ENCODE measurements around the gene NCOA7. TPM values are rescaled to one million over a fixed set of nuclear protein-coding genes. Genes with fewer than 3 reads are reported as not detected.
A peak's percentile ranks its signal among the peaks of the same experiment; 100 is the strongest.
"Not testable (repeated sequence)": the region's sequence is repeated elsewhere in the genome, so short reads cannot be mapped to it uniquely, and the experiment has no call there.

The NCOA7 gene
- total RNA-seq, 1 donor from 2014 or later = 62.8 TPM

DNA sequence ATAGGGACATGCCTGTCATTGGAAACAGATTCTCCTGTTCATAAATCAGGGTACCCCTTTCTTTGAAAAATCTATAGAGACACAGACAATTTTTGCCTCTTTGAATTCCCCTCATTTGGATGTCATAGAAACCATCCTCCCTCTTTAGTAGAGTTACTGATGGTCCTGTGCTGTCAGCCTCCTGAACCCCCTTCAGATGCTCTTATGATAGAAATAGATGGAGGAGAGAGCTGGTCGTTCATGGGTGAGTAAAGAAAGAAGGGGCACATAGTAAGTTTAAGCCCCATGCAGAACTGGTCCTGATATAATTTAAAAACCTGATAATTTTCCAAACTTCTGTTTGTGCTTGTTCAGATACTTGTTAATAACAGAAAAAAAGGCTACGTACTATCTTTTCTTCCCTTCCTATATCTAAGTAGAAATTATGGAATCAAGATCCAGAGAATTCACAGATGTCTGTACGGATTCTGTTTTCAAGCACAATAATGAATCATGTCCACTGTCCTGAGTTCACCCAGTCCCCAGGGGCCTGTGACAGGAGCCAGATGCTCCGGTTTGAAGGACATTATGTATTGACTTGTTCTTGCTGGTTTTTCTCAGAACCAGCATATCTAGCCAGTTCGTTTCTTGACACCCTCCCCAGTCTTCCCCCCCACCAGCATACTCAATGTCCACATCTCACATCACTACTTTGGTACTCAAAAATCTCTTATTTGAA is 78.1 kb downstream of the NCOA7 start:
- DNase-seq (ENCODE audit: low spot score) = no peak

- no peak for DNase-seq (ENCODE audit: low spot score)
Observed at GRCh38 chr6:125869427-125869826, 78.7 kb downstream of the NCOA7 start.

- no peak for DNase-seq (ENCODE audit: low spot score)
Observed at GRCh38 chr6:125871365-125871764, 80.6 kb downstream of the NCOA7 start.

GRCh38 chr6:125872259-125872921 is 81.6 kb downstream of the NCOA7 start:
- no peak for DNase-seq (ENCODE audit: low spot score)

DNA sequence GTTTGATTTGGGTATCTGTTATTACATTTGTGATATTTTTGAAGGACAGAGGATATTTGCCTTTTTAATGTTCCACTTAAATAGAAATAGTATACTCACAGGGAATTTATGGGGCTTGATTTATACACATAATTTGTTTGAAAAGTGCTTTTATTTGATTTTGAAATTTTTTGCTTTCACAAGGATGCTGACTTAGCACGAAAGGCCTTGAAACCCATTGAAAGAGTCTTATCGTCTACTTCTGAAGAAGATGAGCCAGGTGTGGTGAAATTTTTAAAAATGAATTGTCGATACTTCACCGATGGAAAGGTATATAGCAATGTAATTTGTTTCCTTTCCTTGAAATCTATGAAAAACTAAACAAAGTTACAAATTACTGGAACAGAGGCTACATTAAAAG is 91.5 kb downstream of the NCOA7 start:
- no peak for DNase-seq (ENCODE audit: low spot score)

DNA sequence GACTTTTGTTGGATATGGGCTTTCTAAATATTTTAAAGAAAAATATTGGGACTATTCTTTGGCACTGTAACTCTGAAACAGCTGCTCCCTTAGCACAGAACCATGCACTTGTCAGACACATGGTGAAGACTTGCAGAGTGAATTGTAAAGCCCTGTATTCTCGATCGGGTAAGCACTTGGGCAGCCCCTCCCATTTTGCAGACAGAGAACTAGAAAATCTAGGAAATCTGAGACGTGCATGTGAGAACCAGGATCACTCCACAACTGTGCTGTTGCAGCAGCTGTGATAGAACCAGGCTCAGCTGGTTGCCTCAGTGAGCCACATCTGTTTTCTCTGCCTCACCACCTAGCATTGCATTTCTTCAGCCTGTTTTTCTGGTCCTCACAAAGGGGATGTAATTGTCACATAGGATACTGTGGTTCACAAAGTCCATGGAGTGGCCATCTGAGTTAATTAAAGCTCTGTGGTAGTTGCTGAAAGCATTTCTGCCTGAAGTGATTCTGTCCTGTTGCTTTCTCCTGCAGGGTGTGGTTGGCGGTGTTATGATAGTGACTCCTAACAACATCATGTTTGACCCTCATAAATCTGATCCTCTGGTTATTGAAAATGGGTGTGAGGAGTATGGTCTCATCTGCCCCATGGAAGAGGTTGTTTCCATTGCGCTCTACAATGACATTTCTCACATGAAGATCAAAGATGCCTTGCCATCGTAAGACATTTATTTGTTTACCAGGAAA is 94.0 kb downstream of the NCOA7 start:
- no peak for DNase-seq (ENCODE audit: low spot score)

DNA sequence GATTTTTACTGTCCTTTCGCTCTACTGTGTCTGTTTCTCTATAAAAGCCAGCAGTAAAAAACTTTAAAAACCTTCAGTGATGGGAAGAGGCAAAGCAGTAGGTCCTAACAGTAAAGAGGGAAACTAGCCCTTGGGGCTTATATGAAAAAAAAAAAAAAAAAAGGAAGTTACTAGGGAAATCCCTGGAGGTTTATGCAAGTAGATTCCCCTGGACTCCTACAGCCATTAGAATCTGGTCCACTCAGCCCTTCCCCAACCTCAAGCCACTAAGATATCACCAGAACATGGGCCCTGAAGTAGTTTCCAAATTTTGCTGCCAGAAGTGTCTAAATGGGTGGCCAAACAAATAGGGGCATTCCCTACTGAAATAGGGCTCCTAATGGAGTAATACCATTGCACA is 95.3 kb downstream of the NCOA7 start:
- DNase-seq (ENCODE audit: low spot score) = no peak

- DNase-seq (ENCODE audit: low spot score) = no peak
Observed at GRCh38 chr6:125886914-125887313, 96.2 kb downstream of the NCOA7 start.

DNA sequence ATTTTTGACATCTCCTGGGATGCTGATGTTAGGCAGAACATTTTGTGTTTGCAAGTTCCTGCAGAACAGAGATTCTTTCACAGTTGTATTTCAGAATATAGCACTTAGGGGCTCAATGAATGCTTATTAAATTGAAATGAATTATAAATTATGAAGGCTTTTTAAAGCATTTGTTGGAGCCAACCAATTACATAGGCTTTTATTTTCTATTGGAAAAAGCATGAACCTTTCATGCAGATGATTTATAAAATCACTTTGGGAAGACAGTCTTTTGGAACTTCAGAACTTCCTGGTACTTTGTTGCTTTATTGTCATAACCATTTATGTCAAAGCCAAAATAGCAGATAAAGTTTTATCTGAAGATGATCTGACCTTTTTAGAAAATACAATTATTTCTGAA is 96.6 kb downstream of the NCOA7 start:
- DNase-seq (ENCODE audit: low spot score) = no peak

GRCh38 chr6:125888989-125889656 is 98.4 kb downstream of the NCOA7 start:
- no peak for DNase-seq (ENCODE audit: low spot score)

DNA sequence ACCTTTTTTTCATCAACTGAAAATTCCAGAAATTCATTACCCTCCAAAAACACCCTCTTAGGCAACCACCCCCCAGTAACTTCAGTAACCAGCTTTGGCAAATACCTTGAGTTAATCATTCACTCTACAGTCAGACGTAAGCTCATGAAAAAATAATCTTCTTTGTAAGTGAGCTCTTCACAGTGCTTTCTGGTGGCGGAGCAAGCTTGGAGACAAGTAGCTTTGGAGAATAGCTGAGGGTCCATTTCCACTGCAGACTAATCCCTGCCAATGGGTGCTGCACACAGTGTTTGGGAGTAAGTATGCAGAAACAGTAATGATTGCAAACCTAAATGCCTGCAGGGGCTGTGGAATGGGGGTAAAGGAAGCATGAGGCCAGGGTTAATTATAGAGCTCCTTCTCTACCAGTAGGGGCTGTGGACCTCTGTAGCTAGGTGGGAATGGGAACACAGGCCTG is 109.0 kb downstream of the NCOA7 start:
- no peak for DNase-seq (ENCODE audit: low spot score)

DNA sequence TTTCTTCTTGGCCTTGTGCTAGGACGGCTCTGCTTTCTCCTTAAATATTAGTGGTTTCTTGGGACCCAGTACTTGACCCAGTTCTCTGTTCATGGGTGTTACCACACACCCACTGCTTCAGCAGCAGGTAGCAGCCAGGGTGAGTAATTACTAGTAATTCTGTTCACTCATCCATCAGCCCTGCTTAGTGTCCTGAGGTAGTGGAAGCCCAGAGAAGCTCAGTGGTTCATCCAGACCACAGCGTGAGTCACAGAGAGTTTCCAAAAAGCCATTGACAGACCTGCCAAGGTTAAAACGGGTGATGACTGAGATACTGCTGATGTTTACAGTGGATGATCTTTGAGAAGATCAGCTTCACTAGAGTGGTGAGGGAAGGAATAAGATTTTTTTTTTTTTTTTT is 114.1 kb downstream of the NCOA7 start:
- DNase-seq (ENCODE audit: low spot score) = no peak

GRCh38 chr6:125906158-125906998 is 115.6 kb downstream of the NCOA7 start:
- peak; percentile 53 for DNase-seq (ENCODE audit: low spot score)

DNA sequence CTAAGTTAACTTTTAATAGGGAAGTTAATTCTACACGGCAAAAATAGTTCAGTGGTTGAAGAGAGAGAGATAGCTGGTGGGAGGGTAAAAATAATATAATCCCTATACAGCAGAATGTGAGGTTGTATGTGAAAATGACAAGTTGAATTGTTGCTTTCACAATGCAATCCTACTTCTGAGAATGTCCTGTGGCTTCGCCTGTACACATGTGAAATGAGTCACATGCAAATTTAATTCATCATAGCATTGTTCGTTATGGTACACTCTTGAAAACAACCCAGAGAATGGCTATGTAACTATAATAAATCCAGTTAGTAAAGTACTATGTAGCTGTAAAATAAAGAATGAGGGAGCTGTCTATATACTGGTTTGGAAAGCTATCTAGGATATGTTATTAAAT is 119.8 kb downstream of the NCOA7 start:
- DNase-seq (ENCODE audit: low spot score) = no peak

DNA sequence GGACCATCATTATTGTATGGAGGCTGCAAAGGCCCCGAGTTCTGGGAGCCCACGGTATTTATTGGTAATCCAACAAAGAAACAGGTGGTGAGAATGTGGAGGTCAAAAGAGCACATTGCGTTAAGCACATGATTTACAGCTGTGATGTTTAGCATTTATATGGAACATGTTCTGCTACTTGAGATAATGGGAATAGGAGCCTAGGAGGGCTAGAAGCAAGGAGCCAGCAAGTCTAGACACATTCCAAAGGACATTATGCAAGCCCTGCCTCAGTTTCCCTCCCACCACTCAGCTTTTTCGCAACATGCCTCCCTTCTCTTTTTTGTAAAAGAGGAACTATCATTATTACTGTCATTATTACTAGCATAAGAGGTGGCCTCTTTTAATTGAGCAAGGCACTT is 120.3 kb downstream of the NCOA7 start:
- not testable (repeated sequence) for DNase-seq (ENCODE audit: low spot score)

GRCh38 chr6:125912430-125912829 is 121.7 kb downstream of the NCOA7 start:
- not testable (repeated sequence) for DNase-seq (ENCODE audit: low spot score)

GRCh38 chr6:125913145-125913544 is 122.4 kb downstream of the NCOA7 start:
- DNase-seq (ENCODE audit: low spot score) = no peak

- DNase-seq (ENCODE audit: low spot score) = peak; percentile 49
Observed at GRCh38 chr6:125913864-125914351, 123.1 kb downstream of the NCOA7 start.

DNA sequence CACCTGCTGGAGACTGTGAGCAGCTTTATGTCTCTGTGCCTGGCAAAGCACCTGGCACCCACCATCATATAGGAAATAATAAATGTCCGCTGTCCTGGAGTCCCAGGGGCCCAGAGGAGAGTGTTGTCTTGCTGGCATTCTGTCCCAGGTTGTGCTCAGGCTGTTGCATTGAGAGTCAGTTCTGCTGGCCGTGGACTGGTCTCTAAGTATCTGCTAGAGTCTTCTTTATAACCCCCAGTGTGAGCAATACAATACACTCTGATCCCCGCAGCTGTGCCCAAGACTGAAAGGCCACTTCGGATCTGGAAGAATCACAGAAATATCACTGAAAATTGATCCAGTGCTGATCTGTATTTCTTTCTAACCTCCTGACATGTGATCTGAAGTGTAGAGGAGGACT is 127.5 kb downstream of the NCOA7 start:
- no peak for DNase-seq (ENCODE audit: low spot score)

GRCh38 chr6:125918681-125919566 is 128.2 kb downstream of the NCOA7 start:
- no peak for DNase-seq (ENCODE audit: low spot score)
